Stimulated activated memory B cell treated with anti-CD40 and anti-IgM and Interleukin-4, amounts not matched to agents 10 μg/mL and 1 μg/mL and 100 μg/mL, for 72 hours (primary cell): ENCODE results near the gene LGALS7B.
"Not testable (repeated sequence)": the region's sequence is repeated elsewhere in the genome, so short reads cannot be mapped to it uniquely, and the experiment has no call there.

Experiments used
- ATAC-seq: fragments of 150-1000 bp; cut with Tn5 transposase; 2 replicates; pipeline ENCODE4 v1.10.0; 2021
- H3K27ac Mint-ChIP-seq: one replicate; pipeline ENCODE4 v1.8.0; 2022; ENCODE audit warnings: mild to moderate bottlenecking, mixed read lengths
- H3K27me3 Mint-ChIP-seq: one replicate; pipeline ENCODE4 v1.8.0; 2022; ENCODE audit warnings: mixed read lengths
- H3K36me3 Mint-ChIP-seq: one replicate; pipeline ENCODE4 v1.8.0; 2022; ENCODE audit warnings: mixed read lengths
- H3K4me1 Mint-ChIP-seq: one replicate; pipeline ENCODE4 v1.8.0; 2022; ENCODE audit warnings: mixed read lengths
- H3K4me3 Mint-ChIP-seq: one replicate; pipeline ENCODE4 v1.8.0; 2022; ENCODE audit warnings: mild to moderate bottlenecking, moderate library complexity, mixed read lengths
- H3K9me3 Mint-ChIP-seq: one replicate; pipeline ENCODE4 v1.8.0; 2022; ENCODE audit warnings: mixed read lengths

The LGALS7B gene

GRCh38 chr19:38817081-38817480, 28.1 kb downstream of the LGALS7B start:
- Mint-ChIP-seq H3K4me1 (peaks cover 8% of the 10 kb centered on the region), H3K9me3 (no peaks in the 10 kb centered on the region), H3K27ac (no peak overlapping the region), H3K4me3 (no peak overlapping the region), H3K36me3 (peaks cover 37% of the 10 kb centered on the region), H3K27me3 (no peaks in the 10 kb centered on the region)
- no peak for ATAC-seq

- Mint-ChIP-seq H3K27ac (no peak overlapping the region), H3K36me3 (peaks cover 57% of the 10 kb centered on the region)
- ATAC-seq: no peak
Observed at GRCh38 chr19:38819231-38819920, 30.4 kb downstream of the LGALS7B start.

DNA sequence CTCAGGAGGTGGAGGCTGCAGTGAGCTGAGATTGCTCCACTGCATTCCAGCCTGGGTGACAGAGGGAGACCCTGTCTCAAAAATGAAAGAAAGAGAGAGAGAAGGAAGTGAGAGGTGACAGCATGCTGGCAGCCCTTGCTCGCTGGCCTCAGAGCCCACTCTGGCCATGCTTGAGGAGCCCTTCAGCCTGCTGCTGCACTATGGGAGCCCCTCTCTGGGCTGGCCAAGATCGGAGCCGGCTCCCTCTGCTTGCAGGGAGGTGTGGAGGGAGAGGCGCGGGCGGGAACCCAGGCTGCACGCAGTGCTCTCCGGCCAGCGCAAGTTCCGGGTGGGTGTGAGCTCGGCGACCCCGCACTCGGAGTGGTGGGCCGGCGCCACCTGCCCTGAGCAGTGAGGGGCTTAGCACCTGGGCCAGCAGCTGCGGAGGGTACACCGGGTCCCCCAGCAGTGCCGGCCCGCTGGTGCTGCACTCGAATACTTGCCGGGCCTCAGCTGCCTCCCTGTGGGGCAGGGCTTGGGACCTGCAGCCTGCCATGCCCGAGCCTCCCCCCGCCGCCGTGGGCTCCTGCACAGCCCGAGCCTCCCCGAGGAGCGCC, 32.3 kb downstream of the LGALS7B start:
- Mint-ChIP-seq H3K4me1 (peaks cover 14% of the 10 kb centered on the region), H3K36me3 (peaks cover 52% of the 10 kb centered on the region)
- not testable (repeated sequence) for H3K27ac Mint-ChIP-seq, H3K27me3 Mint-ChIP-seq, H3K9me3 Mint-ChIP-seq, ATAC-seq, H3K4me3 Mint-ChIP-seq

More at GRCh38 chr19:38819231-38819920, 30.4 kb downstream of the LGALS7B start:
- Mint-ChIP-seq H3K4me3 (no peak overlapping the region), H3K4me1 (peaks cover 14% of the 10 kb centered on the region), H3K27me3 (no peaks in the 10 kb centered on the region), H3K9me3 (peaks cover 3% of the 10 kb centered on the region)

- not testable (repeated sequence) for H3K27ac Mint-ChIP-seq, H3K9me3 Mint-ChIP-seq, H3K27me3 Mint-ChIP-seq, H3K4me3 Mint-ChIP-seq, ATAC-seq
- Mint-ChIP-seq H3K36me3 (peaks cover 57% of the 10 kb centered on the region), H3K4me1 (peaks cover 34% of the 10 kb centered on the region)
Observed at GRCh38 chr19:38825936-38826335, 36.9 kb downstream of the LGALS7B start.

DNA sequence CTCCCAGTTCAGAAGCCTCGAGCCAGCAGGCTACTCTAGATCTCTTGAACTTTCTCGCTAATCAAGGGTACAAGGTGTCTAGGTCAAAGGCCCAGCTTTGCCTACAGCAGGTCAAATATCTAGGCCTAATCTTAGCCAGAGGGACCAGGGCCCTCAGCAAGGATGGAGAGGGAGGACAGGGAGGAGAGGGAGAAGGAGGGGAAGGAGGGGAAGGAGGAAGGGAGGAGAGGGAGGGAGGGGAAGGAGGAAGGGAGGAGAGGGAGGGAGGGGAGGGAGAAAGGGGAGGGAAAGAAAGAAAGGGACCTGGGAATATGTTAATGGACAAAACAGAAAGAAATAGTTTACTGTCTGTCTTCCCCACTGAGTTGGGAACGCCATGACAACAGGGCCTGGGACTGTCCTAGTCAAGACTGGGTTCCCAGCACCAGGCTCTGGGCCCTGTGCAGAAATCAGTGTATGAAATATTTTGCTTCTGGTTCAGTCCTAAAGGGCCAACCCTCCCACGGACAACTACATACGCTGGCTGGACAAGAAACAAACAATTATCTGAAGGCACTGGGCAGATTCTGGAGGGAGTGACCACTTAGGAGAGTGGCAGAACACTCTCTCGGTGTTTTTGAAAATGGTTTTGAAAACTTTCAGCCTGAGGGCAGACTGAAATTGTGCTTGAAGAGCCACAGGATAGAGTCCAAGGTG, 38.0 kb downstream of the LGALS7B start:
- no peak overlapping the region for H3K27ac Mint-ChIP-seq
- peaks cover 3% of the 10 kb centered on the region for H3K9me3 Mint-ChIP-seq
- no peak overlapping the region for H3K4me3 Mint-ChIP-seq
- H3K27me3 Mint-ChIP-seq: no peaks in the 10 kb centered on the region
- no peak for ATAC-seq
- H3K4me1 Mint-ChIP-seq: peaks cover 41% of the 10 kb centered on the region
- peaks cover 60% of the 10 kb centered on the region for H3K36me3 Mint-ChIP-seq

DNA sequence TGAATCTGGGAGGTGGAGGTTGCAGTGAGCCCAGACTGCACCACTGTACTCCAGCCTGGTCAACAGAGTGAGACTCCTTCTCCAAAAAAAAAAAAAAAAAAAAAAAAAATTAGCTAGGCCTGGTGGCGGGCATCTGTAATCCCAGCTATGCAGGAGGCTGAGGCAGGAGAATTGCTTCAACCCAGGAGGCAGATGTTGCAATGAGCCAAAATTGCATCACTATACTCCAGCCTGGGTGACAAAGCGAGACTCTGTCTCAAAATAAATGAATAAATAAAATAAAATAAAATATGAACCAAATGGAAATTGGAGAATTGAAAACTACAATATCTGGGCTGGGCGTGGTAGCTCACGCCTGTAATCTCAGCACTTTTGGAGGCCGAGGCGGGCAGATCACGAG, 40.2 kb downstream of the LGALS7B start:
- peaks cover 44% of the 10 kb centered on the region for H3K4me1 Mint-ChIP-seq
- H3K4me3 Mint-ChIP-seq: not testable (repeated sequence)

GRCh38 chr19:38830039-38830733, 41.2 kb downstream of the LGALS7B start:
- Mint-ChIP-seq H3K4me3 (peak overlapping the region; percentile 97), H3K27me3 (no peaks in the 10 kb centered on the region), H3K27ac (peak overlapping the region; percentile 99), H3K9me3 (no peaks in the 10 kb centered on the region), H3K4me1 (peaks cover 44% of the 10 kb centered on the region), H3K36me3 (peaks cover 34% of the 10 kb centered on the region)
- ATAC-seq: no peak

More for the DNA sequence above, 40.2 kb downstream of the LGALS7B start:
- H3K27me3 Mint-ChIP-seq, H3K27ac Mint-ChIP-seq, H3K9me3 Mint-ChIP-seq, ATAC-seq: not testable (repeated sequence)
- peaks cover 42% of the 10 kb centered on the region for H3K36me3 Mint-ChIP-seq

- Mint-ChIP-seq H3K36me3 (peaks cover 40% of the 10 kb centered on the region), H3K4me1 (peaks cover 44% of the 10 kb centered on the region), H3K27ac (peak overlapping the region; percentile 99)
Observed at GRCh38 chr19:38831142-38831605, 42.2 kb downstream of the LGALS7B start.

DNA sequence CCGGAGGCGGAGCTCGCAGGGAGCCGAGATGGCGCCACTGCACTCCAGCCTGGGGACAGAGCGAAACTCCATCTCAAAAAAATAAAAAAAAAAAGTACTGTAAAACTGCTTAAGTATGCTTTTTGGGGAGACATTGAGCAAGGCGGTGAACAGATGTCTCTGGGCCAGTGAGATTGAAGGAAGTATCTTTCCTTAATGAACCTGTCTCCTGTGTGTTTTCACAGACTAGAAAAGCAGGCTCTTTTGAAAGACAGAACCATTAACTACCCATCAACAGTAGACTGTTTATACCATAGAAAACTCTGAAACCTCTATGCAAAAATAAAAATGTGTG, 44.1 kb downstream of the LGALS7B start:
- H3K27ac Mint-ChIP-seq: peak overlapping the region; percentile 99
- H3K27me3 Mint-ChIP-seq: no peaks in the 10 kb centered on the region
- no peak for ATAC-seq
- H3K4me1 Mint-ChIP-seq: peaks cover 35% of the 10 kb centered on the region
- H3K9me3 Mint-ChIP-seq: no peaks in the 10 kb centered on the region
- peaks cover 38% of the 10 kb centered on the region for H3K36me3 Mint-ChIP-seq
- H3K4me3 Mint-ChIP-seq: no peak overlapping the region

More at GRCh38 chr19:38831142-38831605, 42.2 kb downstream of the LGALS7B start:
- Mint-ChIP-seq H3K27me3 (no peaks in the 10 kb centered on the region), H3K9me3 (no peaks in the 10 kb centered on the region), H3K4me3 (peak overlapping the region; percentile 97)
- ATAC-seq: peak; percentile 65

- Mint-ChIP-seq H3K4me3 (no peak overlapping the region), H3K27ac (no peak overlapping the region)
Observed at GRCh38 chr19:38834104-38834490, 45.1 kb downstream of the LGALS7B start.

GRCh38 chr19:38834590-38834989, 45.6 kb downstream of the LGALS7B start:
- H3K27ac Mint-ChIP-seq: no peak overlapping the region
- H3K4me1 Mint-ChIP-seq: peaks cover 40% of the 10 kb centered on the region
- no peak overlapping the region for H3K4me3 Mint-ChIP-seq
- H3K9me3 Mint-ChIP-seq: no peaks in the 10 kb centered on the region
- peaks cover 44% of the 10 kb centered on the region for H3K36me3 Mint-ChIP-seq
- H3K27me3 Mint-ChIP-seq: no peaks in the 10 kb centered on the region
- no peak for ATAC-seq

More at GRCh38 chr19:38834104-38834490, 45.1 kb downstream of the LGALS7B start:
- Mint-ChIP-seq H3K9me3 (no peaks in the 10 kb centered on the region), H3K36me3 (peaks cover 41% of the 10 kb centered on the region), H3K4me1 (peaks cover 38% of the 10 kb centered on the region), H3K27me3 (no peaks in the 10 kb centered on the region)
- ATAC-seq: no peak

DNA sequence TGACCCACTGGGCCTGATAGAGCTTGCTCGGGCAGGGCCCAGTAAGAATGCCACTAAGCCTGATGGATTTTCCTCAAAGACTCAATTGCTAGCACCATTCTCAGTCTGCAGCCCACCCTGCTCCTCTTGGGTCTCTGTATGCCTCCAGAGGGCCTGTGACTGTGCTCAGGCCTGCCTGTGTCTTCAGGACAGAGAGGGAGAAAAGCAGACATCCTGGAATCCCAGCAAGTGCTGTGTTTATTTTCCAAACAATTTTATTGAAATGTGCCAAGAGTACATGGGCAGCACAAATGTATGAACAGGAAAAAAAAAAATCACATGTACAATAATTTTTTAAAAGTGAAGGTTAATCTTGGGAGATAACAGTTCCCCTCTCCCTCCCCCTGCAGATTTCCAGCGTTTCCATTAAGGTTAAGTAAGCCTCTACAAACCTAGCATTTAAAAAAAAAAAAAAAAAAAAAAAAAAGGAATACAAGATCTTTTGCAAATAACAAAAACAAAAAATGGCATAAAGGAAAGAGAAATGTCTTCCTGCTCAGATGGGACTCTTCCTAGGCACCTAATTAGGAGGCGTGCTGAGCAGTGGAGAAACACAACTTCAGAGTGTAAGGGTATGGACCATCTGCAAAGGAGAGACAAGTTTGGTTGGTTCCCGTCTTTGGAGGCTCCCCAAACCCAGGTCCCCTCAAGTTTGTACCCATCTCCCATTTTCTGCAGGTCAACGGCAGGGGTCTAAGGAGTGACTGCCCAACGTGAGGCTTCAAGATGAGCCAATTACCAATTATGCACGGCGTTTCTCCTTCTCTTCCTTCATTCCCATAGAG, 47.4 kb downstream of the LGALS7B start:
- Mint-ChIP-seq H3K4me3 (no peak overlapping the region), H3K36me3 (peaks cover 49% of the 10 kb centered on the region), H3K27ac (no peak overlapping the region), H3K4me1 (peaks cover 36% of the 10 kb centered on the region), H3K9me3 (no peaks in the 10 kb centered on the region), H3K27me3 (no peaks in the 10 kb centered on the region)
- no peak for ATAC-seq

DNA sequence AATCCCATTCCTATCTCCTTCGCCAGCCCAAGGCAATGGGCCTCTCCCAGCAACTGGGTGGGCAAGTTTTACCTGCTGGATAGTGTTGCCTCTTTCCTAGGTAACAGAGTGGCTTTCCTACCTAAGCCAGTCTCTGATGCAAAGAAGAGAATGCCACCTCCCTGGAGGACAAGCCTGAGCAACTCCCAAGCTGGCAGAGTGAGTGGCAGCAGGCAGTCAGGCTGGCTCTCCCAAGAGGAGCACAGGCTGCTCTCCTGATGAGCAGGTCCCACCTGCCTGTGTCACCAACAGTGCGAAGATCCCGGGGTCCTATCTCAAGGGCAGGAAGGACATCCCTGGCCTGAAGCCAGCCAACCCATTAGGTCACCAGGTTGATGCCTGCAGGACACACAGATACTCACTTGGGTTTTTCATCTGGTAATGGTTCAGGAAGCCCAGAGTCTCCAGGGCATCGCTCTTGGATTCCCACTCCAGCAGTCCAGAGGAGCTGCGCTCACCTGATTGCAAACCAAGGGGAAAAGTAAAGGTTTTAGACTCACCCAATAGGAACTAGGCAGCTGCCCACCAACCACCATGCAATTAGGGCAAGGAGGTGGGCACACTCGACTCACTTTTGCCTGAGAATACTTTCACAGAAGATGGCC, 48.1 kb downstream of the LGALS7B start:
- peaks cover 35% of the 10 kb centered on the region for H3K4me1 Mint-ChIP-seq
- H3K4me3 Mint-ChIP-seq: no peak overlapping the region
- no peaks in the 10 kb centered on the region for H3K27me3 Mint-ChIP-seq
- peaks cover 54% of the 10 kb centered on the region for H3K36me3 Mint-ChIP-seq
- no peak overlapping the region for H3K27ac Mint-ChIP-seq
- no peaks in the 10 kb centered on the region for H3K9me3 Mint-ChIP-seq
- no peak for ATAC-seq

DNA sequence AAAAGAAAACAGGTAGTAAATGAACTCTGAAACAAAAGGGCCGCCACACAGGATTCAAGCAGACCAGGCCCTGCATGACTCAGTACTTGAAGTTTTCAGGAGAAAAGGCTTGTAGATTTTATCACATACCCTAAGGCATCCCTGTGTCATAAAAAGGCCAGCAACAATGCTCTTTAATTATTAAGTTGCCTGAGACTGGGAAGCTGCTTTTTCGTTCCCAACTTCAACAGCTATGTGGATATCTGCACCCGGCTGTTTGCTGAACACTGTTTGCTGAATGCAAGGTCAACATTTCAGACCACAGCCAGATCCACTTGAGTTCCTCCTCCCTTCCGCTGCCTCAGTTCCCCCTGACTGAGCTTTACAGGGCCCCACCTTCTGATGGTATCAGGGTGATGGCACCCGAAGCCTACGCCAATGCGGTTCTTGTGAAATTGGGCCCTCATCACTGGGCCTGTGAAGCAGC, 48.7 kb downstream of the LGALS7B start:
- peaks cover 35% of the 10 kb centered on the region for H3K4me1 Mint-ChIP-seq

More for the DNA sequence above, 48.7 kb downstream of the LGALS7B start:
- Mint-ChIP-seq H3K9me3 (no peaks in the 10 kb centered on the region), H3K36me3 (peaks cover 60% of the 10 kb centered on the region), H3K27me3 (no peaks in the 10 kb centered on the region), H3K27ac (no peak overlapping the region), H3K4me3 (no peak overlapping the region)
- ATAC-seq: no peak
